ENCODE measurements around the gene KRT72.

The KRT72 gene

GRCh38 chr12:52631264-52631663 lies 30.0 kb upstream of the KRT72 start:
- TF ChIP-seq REST (IDR thresholded peaks at IDR 0.05; ENCODE audit: insufficient read depth in 1 of 2, low read depth in 2 of 2, low read length in 2 of 2) (no peak), POLR2AphosphoS5 (IDR thresholded peaks at IDR 0.05; ENCODE audit: low read depth, low read length) (no peak), FOXP2 (optimal IDR thresholded peaks at IDR 0.05; ENCODE audit: borderline replicate concordance, extremely low read depth, extremely low read length, insufficient read depth) (no peak), SIN3A (IDR thresholded peaks at IDR 0.05; ENCODE audit: borderline replicate concordance, insufficient read depth, low read length) (no peak), TAF1 (IDR thresholded peaks at IDR 0.05; ENCODE audit: borderline replicate concordance, insufficient read depth, low read length) (no peak)

- no peak for TF ChIP-seq FOXP2 (optimal IDR thresholded peaks at IDR 0.05; ENCODE audit: borderline replicate concordance, extremely low read depth, extremely low read length, insufficient read depth)
- no peak for TF ChIP-seq REST (IDR thresholded peaks at IDR 0.05; ENCODE audit: insufficient read depth in 1 of 2, low read depth in 2 of 2, low read length in 2 of 2)
- TF ChIP-seq SIN3A (IDR thresholded peaks at IDR 0.05; ENCODE audit: borderline replicate concordance, insufficient read depth, low read length) = no peak
- no peak for TF ChIP-seq POLR2AphosphoS5 (IDR thresholded peaks at IDR 0.05; ENCODE audit: low read depth, low read length)
- no peak for TF ChIP-seq TAF1 (IDR thresholded peaks at IDR 0.05; ENCODE audit: borderline replicate concordance, insufficient read depth, low read length)
These were observed 29.4 kb upstream of the KRT72 start for GRCh38 chr12:52630599-52631200.

- no peak for TF ChIP-seq SIN3A (IDR thresholded peaks at IDR 0.05; ENCODE audit: borderline replicate concordance, insufficient read depth, low read length)
- no peak for TF ChIP-seq TAF1 (IDR thresholded peaks at IDR 0.05; ENCODE audit: borderline replicate concordance, insufficient read depth, low read length)
- TF ChIP-seq FOXP2 (optimal IDR thresholded peaks at IDR 0.05; ENCODE audit: borderline replicate concordance, extremely low read depth, extremely low read length, insufficient read depth) = no peak
- no peak for TF ChIP-seq POLR2AphosphoS5 (IDR thresholded peaks at IDR 0.05; ENCODE audit: low read depth, low read length)
- no peak for TF ChIP-seq REST (IDR thresholded peaks at IDR 0.05; ENCODE audit: insufficient read depth in 1 of 2, low read depth in 2 of 2, low read length in 2 of 2)
These were observed 28.8 kb upstream of the KRT72 start for GRCh38 chr12:52630008-52630500.

- TF ChIP-seq TAF1 (IDR thresholded peaks at IDR 0.05; ENCODE audit: borderline replicate concordance, insufficient read depth, low read length) (no peak), POLR2AphosphoS5 (IDR thresholded peaks at IDR 0.05; ENCODE audit: low read depth, low read length) (no peak), FOXP2 (optimal IDR thresholded peaks at IDR 0.05; ENCODE audit: borderline replicate concordance, extremely low read depth, extremely low read length, insufficient read depth) (no peak), SIN3A (IDR thresholded peaks at IDR 0.05; ENCODE audit: borderline replicate concordance, insufficient read depth, low read length) (no peak), REST (IDR thresholded peaks at IDR 0.05; ENCODE audit: insufficient read depth in 1 of 2, low read depth in 2 of 2, low read length in 2 of 2) (no peak)
These were observed 28.2 kb upstream of the KRT72 start for GRCh38 chr12:52629281-52630007.
